Endodermal cell (in vitro differentiated cells): Measurements from ENCODE around the gene TDRD9. TPM values are rescaled to one million over a fixed set of nuclear protein-coding genes. Genes with fewer than 3 reads are reported as not detected.

ENCODE experiments used
- DNase-seq: peaks from one replicate; pipeline ENCODE4 v3.0.0-alpha.2; 2017
- H3K27ac ChIP-seq: 2 replicates; pipeline ENCODE4 v1.5.1; 2013; ENCODE audit warnings: mild to moderate bottlenecking, low read depth, low read length, moderate library complexity
- H3K27me3 ChIP-seq: 2 replicates; pipeline ENCODE4 v1.6.1; 2013; ENCODE audit warnings: mild to moderate bottlenecking, low read length, moderate library complexity; ENCODE audit not compliant: insufficient read depth, control insufficient read depth, poor library complexity, severe bottlenecking
- H3K36me3 ChIP-seq: 2 replicates; pipeline ENCODE4 v1.7.0; 2013; ENCODE audit warnings: mild to moderate bottlenecking, low read length, moderate library complexity; ENCODE audit not compliant: control insufficient read depth, insufficient read depth
- H3K4me1 ChIP-seq: one replicate; pipeline ENCODE4 v1.7.0; 2013; ENCODE audit warnings: low read length; ENCODE audit not compliant: control insufficient read depth, insufficient read depth
- H3K4me3 ChIP-seq: 2 replicates; pipeline ENCODE4 v1.5.1; 2013; ENCODE audit warnings: mild to moderate bottlenecking, low read length, moderate library complexity
- H3K9ac ChIP-seq: 2 replicates; pipeline ENCODE4 v1.6.1; 2013; ENCODE audit warnings: mild to moderate bottlenecking, low read length, moderate library complexity; ENCODE audit not compliant: poor library complexity, severe bottlenecking; ENCODE audit errors: extremely low read depth
- H3K9me3 ChIP-seq: 2 replicates; pipeline ENCODE4 v1.6.1; 2013; ENCODE audit warnings: mild to moderate bottlenecking, low read length, moderate library complexity; ENCODE audit not compliant: control insufficient read depth
- H3K27ac Mint-ChIP-seq: 2 replicates; pipeline ENCODE4 v1.8.0; 2020; ENCODE audit warnings: mixed read lengths
- H3K27me3 Mint-ChIP-seq: 2 replicates; pipeline ENCODE4 v1.8.0; 2021; ENCODE audit warnings: mild to moderate bottlenecking, mixed read lengths; ENCODE audit not compliant: insufficient read depth
- H3K36me3 Mint-ChIP-seq: 2 replicates; pipeline ENCODE4 v1.8.0; 2020; ENCODE audit warnings: low read depth, mixed read lengths
- H3K4me1 Mint-ChIP-seq: 2 replicates; pipeline ENCODE4 v1.8.0; 2020; ENCODE audit warnings: mixed read lengths
- H3K4me3 Mint-ChIP-seq: 2 replicates; pipeline ENCODE4 v1.8.0; 2020; ENCODE audit warnings: mild to moderate bottlenecking, moderate library complexity, mixed read lengths
- H3K9me3 Mint-ChIP-seq: 2 replicates; pipeline ENCODE4 v1.8.0; 2020; ENCODE audit warnings: mild to moderate bottlenecking, mixed read lengths
- WGBS, 2 experiments: methylation state at CpG; one replicate each; pipeline versions ENCODE4 v1.1.5 to v1.1.7; 2013; ENCODE audit warnings: missing lambda C conversion rate in 2 of 2, mixed read lengths in 1 of 2; ENCODE audit not compliant: insufficient coverage in 1 of 2, insufficient read length in 1 of 2; 5-methylcytosine and 5-hydroxymethylcytosine counted together
- total RNA-seq, 2 donors: library from RNA; stranded (reverse); fragmentation: NEBNext Ultra II Directional in 1 of 2; extraction: Animal tissue kit (Norgen Biotek cat#: 25700) in 1 of 2; gene quantifications; 2 replicates in 1 of 2; 3 replicates in 1 of 2; pipeline ENCODE4 v1.2.1, GENCODE V29; 2021
- TF ChIP-seq, protein P1 (sequence below): fragments of 200-600 bp; sonication (generic); conservative IDR thresholded peaks from 2 replicates; pipeline ENCODE4 v1.5.0; 2021; ENCODE audit warnings: antibody characterized with exemption, mild to moderate bottlenecking

Gene TDRD9
- total RNA-seq, 2 donors from 2014 or later, result not detected

DNA sequence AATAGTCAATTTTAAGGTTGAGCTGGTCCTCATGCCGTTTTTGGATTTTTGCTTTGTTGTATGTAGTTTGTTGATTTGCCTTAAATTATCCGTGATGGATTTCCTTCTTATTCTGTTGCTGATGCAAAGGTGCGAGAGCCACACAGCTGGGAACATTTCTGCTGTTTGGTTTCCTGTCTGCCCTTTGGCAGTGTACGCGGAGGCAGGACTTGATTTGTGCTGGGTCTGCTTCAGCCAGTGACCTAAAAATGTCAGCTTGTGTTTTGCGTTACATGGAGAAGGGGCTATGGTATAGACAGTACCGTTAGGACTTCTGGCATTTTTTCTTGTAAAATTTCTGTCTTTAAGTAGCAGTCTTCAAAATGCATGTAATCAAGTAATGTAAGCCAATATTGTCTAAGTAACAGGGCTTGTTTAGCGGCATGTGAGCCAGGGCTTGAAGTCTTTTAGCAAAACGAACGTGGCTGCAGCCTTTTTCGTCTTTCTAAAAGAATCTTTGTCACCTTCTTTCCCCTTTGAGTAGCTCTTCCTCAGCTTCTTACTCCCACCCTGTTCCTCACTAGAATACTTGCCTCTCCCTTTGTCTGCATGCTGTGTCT lies 32.3 kb downstream of the TDRD9 start:
- H3K36me3 ChIP-seq, result no peaks in the 10 kb centered on the region
- H3K4me1 ChIP-seq, result no peaks in the 10 kb centered on the region
- no peak overlapping the region for H3K9ac ChIP-seq
- Mint-ChIP-seq H3K4me3 (no peak overlapping the region), H3K9me3 (no peaks in the 10 kb centered on the region), H3K4me1 (peaks cover 6% of the 10 kb centered on the region), H3K27me3 (peaks cover 4% of the 10 kb centered on the region), H3K36me3 (no peaks in the 10 kb centered on the region), H3K27ac (no peak overlapping the region)
- H3K4me3 ChIP-seq, result no peak overlapping the region
- H3K27ac ChIP-seq, result no peak overlapping the region
- TF ChIP-seq, protein P1, sequence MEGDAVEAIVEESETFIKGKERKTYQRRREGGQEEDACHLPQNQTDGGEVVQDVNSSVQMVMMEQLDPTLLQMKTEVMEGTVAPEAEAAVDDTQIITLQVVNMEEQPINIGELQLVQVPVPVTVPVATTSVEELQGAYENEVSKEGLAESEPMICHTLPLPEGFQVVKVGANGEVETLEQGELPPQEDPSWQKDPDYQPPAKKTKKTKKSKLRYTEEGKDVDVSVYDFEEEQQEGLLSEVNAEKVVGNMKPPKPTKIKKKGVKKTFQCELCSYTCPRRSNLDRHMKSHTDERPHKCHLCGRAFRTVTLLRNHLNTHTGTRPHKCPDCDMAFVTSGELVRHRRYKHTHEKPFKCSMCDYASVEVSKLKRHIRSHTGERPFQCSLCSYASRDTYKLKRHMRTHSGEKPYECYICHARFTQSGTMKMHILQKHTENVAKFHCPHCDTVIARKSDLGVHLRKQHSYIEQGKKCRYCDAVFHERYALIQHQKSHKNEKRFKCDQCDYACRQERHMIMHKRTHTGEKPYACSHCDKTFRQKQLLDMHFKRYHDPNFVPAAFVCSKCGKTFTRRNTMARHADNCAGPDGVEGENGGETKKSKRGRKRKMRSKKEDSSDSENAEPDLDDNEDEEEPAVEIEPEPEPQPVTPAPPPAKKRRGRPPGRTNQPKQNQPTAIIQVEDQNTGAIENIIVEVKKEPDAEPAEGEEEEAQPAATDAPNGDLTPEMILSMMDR, result no peak
- H3K27me3 ChIP-seq, result peaks cover 37% of the 10 kb centered on the region
- no peaks in the 10 kb centered on the region for H3K9me3 ChIP-seq
- DNase-seq, result no peak
- WGBS, 2 experiments, result 80 to 81% methylated on average over 9 to 11 of the region's 11 CpGs

DNA sequence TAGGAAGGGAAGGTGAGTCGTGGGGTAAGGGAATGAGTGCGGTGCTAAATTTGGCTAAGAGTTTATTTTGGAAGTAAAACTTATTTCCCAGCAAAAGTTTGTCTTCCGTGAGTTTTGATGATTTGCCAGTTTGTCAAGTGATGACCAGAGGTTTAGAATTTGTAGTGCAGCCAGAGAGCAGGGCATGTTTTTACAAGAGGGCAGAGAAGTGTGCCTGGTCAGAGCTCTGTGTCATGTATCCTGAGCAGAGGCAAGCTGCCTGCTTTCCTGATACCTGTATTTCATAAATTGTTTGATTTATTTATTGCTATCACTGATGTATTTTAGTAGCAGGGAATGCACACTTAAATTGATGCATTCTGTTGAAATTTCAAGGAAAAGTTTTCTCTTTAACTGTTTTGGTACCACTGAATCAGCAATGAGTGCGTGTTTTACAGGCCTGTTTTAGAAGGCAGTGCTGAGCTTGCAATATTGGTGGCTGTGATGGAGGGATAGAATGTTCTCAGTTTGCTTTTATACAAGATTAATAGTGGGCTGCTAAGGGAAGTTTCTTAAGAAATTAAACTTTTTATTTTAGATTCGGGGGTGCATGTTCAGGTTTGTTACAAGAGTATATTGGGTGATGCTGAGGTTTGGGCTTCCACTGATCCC lies 33.8 kb downstream of the TDRD9 start:
- Histone ChIP-seq H3K9ac (no peak overlapping the region), H3K27ac (no peak overlapping the region), H3K27me3 (peaks cover 43% of the 10 kb centered on the region), H3K9me3 (no peaks in the 10 kb centered on the region), H3K4me3 (no peak overlapping the region), H3K4me1 (no peaks in the 10 kb centered on the region), H3K36me3 (no peaks in the 10 kb centered on the region)
- 88% methylated on average over 4 to 5 of the region's 5 CpGs for WGBS, 2 experiments
- H3K27me3 Mint-ChIP-seq, result peaks cover 8% of the 10 kb centered on the region
- H3K27ac Mint-ChIP-seq, result no peak overlapping the region
- no peak for DNase-seq
- H3K4me3 Mint-ChIP-seq, result no peak overlapping the region
- TF ChIP-seq, protein P1, result no peak
- H3K9me3 Mint-ChIP-seq, result no peaks in the 10 kb centered on the region
- H3K4me1 Mint-ChIP-seq, result peaks cover 6% of the 10 kb centered on the region
- H3K36me3 Mint-ChIP-seq, result no peaks in the 10 kb centered on the region

DNA sequence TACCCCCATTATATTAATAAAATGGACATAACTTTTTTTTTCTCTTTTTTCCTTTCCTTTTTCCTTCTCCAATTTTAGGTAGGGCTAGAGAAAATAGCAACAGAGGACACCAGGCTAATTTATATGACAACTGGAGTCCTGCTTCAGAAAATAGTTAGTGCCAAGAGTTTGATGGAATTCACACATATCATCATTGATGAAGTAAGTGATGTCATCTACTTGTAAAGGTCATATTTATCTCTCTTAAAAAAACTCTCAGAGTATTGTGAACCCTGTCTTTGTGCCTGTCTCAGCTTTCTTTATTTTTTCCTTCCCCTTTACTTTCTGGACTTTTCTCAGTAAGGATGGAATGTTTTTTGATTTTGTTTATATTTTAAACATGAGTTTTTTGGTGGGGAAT lies 38.4 kb downstream of the TDRD9 start:
- no peaks in the 10 kb centered on the region for H3K4me1 Mint-ChIP-seq
- peaks cover 16% of the 10 kb centered on the region for H3K27me3 Mint-ChIP-seq

More for the DNA sequence above, 38.4 kb downstream of the TDRD9 start:
- Mint-ChIP-seq H3K9me3 (no peaks in the 10 kb centered on the region), H3K4me3 (no peak overlapping the region), H3K36me3 (no peaks in the 10 kb centered on the region), H3K27ac (no peak overlapping the region)
- H3K27me3 ChIP-seq, result peaks cover 15% of the 10 kb centered on the region
- H3K4me1 ChIP-seq, result no peaks in the 10 kb centered on the region
- DNase-seq, result no peak
- no peak overlapping the region for H3K9ac ChIP-seq
- TF ChIP-seq, protein P1, result no peak
- no peaks in the 10 kb centered on the region for H3K36me3 ChIP-seq
- H3K9me3 ChIP-seq, result no peaks in the 10 kb centered on the region
- no peak overlapping the region for H3K27ac ChIP-seq
- no peak overlapping the region for H3K4me3 ChIP-seq
